Prostate gland (tissue), 2 donors: ENCODE results near the gene SND1. TPM values are rescaled to one million over a fixed set of nuclear protein-coding genes. Genes with fewer than 3 reads are reported as not detected.

Experiments used
- DNase-seq: peaks from one replicate; pipeline ENCODE4 v3.0.0-alpha.2; 2019; ENCODE audit warnings: low spot score
- H3K27ac ChIP-seq, 2 donors: fragments of 200-600 bp; sonication (generic); 2 replicates each; pipeline ENCODE4 v1.5.1; 2017 to 2019
- H3K27me3 ChIP-seq: fragments of 200-600 bp; sonication (generic); replicated peaks from 2 replicates; pipeline ENCODE4 v1.5.1; 2019; ENCODE audit not compliant: insufficient read depth
- H3K36me3 ChIP-seq, 2 donors: fragments of 200-600 bp; sonication (generic); 1 replicate in 1 of 2; 2 replicates in 1 of 2; pipeline versions ENCODE4 v1.5.1 to v1.8.1; 2017 to 2019
- H3K4me1 ChIP-seq: fragments of 200-600 bp; sonication (generic); replicated peaks from 2 replicates; pipeline ENCODE4 v1.5.1; 2019
- H3K4me3 ChIP-seq, 2 donors: fragments of 200-600 bp; sonication (generic); 2 replicates each; pipeline ENCODE4 v1.5.1; 2017 to 2019
- H3K9me3 ChIP-seq: fragments of 200-600 bp; sonication (generic); 2 replicates; pipeline ENCODE4 v1.5.1; 2017
- CTCF ChIP-seq, 4 experiments: fragments of 200-600 bp in 2 of 4; fragments of 450-650 bp in 2 of 4; sonication (generic) in 2 of 4; IDR thresholded peaks; 1 replicate in 3 of 4; 2 replicates in 1 of 4; pipeline ENCODE4 v1.5.1; 2016 to 2019; ENCODE audit warnings: antibody characterized with exemption in 4 of 4, mild to moderate bottlenecking in 2 of 4, moderate library complexity in 2 of 4
- POLR2A ChIP-seq: fragments of 450-650 bp; IDR thresholded peaks from one replicate; pipeline ENCODE4 v1.6.1; 2016; ENCODE audit warnings: antibody characterized with exemption, mild to moderate bottlenecking
- POLR2AphosphoS5 ChIP-seq: sonication (generic); formaldehyde crosslinking; IDR thresholded peaks from one replicate; pipeline ENCODE4 v1.6.1; 2017; ENCODE audit warnings: antibody characterized with exemption
- WGBS: methylation state at CpG from one replicate; pipeline ENCODE4 v1.1.5; 2018; 5-methylcytosine and 5-hydroxymethylcytosine counted together
- intact Hi-C: fragments of 100-400 bp; cut with DNase I; formaldehyde crosslinking; loops from one replicate; pipeline ENCODE4 v1.14.2; 2022
- total RNA-seq, 2 donors: library from RNA; depleted of rRNA; stranded (reverse); fragments of >200 nt; gene quantifications; one replicate each; pipeline ENCODE4 v1.1.0, GENCODE V29; 2016

SND1 gene
- total RNA-seq, 2 donors from 2014 or later = 175 to 190 TPM

GRCh38 chr7:127981965-127982364 lies 330.0 kb downstream of the SND1 start:
- intact Hi-C loops = no loop called here
- DNase-seq = no peak
- no peak overlapping the region for H3K27ac ChIP-seq
- WGBS = 90% methylated on average over 4 of the region's 4 CpGs
- TF ChIP-seq CTCF (IDR thresholded peaks at IDR 0.05) (no peak), POLR2AphosphoS5 (no peak), POLR2A (no peak)
- no peaks in the 10 kb centered on the region for H3K9me3 ChIP-seq
- H3K4me3 ChIP-seq = no peak overlapping the region
- no peaks in the 10 kb centered on the region for H3K4me1 ChIP-seq
- no peaks in the 10 kb centered on the region for H3K27me3 ChIP-seq
- H3K36me3 ChIP-seq = no peaks in the 10 kb centered on the region

- Histone ChIP-seq H3K27ac (no peak overlapping the region), H3K36me3 (no peaks in the 10 kb centered on the region), H3K27me3 (no peaks in the 10 kb centered on the region), H3K4me1 (no peaks in the 10 kb centered on the region), H3K4me3 (no peak overlapping the region), H3K9me3 (no peaks in the 10 kb centered on the region)
- intact Hi-C loops = no loop called here
- 74% methylated on average over 5 of the region's 5 CpGs for WGBS
- no peak for TF ChIP-seq CTCF (IDR thresholded peaks at IDR 0.05)
- TF ChIP-seq POLR2AphosphoS5 = no peak
- DNase-seq = no peak
Measured at GRCh38 chr7:127983804-127984332, 331.9 kb downstream of the SND1 start.

- Histone ChIP-seq H3K27ac (no peak overlapping the region), H3K4me1 (no peaks in the 10 kb centered on the region), H3K9me3 (no peaks in the 10 kb centered on the region), H3K27me3 (no peaks in the 10 kb centered on the region), H3K36me3 (no peaks in the 10 kb centered on the region), H3K4me3 (no peak overlapping the region)
- WGBS = 58% methylated on average over 4 of the region's 4 CpGs
- TF ChIP-seq POLR2A (no peak), CTCF (IDR thresholded peaks at IDR 0.05) (no peak), POLR2AphosphoS5 (no peak)
- intact Hi-C loops = no loop called here
- DNase-seq = no peak
Measured at GRCh38 chr7:127986581-127987521, 334.9 kb downstream of the SND1 start.

GRCh38 chr7:127988751-127989150 lies 336.8 kb downstream of the SND1 start:
- intact Hi-C loops = no loop called here
- no peak for TF ChIP-seq CTCF (IDR thresholded peaks at IDR 0.05)
- no peak for TF ChIP-seq POLR2A
- no peak for TF ChIP-seq POLR2AphosphoS5
- Histone ChIP-seq H3K36me3 (no peaks in the 10 kb centered on the region), H3K4me1 (no peaks in the 10 kb centered on the region), H3K4me3 (no peak overlapping the region), H3K27me3 (no peaks in the 10 kb centered on the region), H3K27ac (no peak overlapping the region), H3K9me3 (no peaks in the 10 kb centered on the region)
- no peak for DNase-seq
- WGBS = 5% methylated on average over 1 of the region's 1 CpG

- H3K27ac ChIP-seq = no peak overlapping the region
- WGBS = 81% methylated on average over 6 of the region's 6 CpGs
Measured at GRCh38 chr7:127993317-127993716, 341.3 kb downstream of the SND1 start.

More at GRCh38 chr7:127993317-127993716, 341.3 kb downstream of the SND1 start:
- H3K36me3 ChIP-seq = no peaks in the 10 kb centered on the region
- H3K27me3 ChIP-seq = no peaks in the 10 kb centered on the region
- DNase-seq = no peak
- H3K4me1 ChIP-seq = no peaks in the 10 kb centered on the region
- H3K9me3 ChIP-seq = no peaks in the 10 kb centered on the region
- H3K4me3 ChIP-seq = no peak overlapping the region
- TF ChIP-seq POLR2AphosphoS5 = no peak
- TF ChIP-seq CTCF (IDR thresholded peaks at IDR 0.05) = no peak
- no peak for TF ChIP-seq POLR2A
- intact Hi-C loops = no loop called here
